Neural progenitor cell (in vitro differentiated cells): ENCODE results near the gene ARHGAP26. TPM values are rescaled to one million over a fixed set of nuclear protein-coding genes. Genes with fewer than 3 reads are reported as not detected.

Experiments
- DNase-seq: peaks from one replicate; pipeline ENCODE4 v3.0.0-alpha.2; 2016; ENCODE audit warnings: low spot score
- H2AFZ ChIP-seq: fragments of 200-600 bp; sonication (generic); replicated peaks from 2 replicates; pipeline ENCODE4 v1.6.1; 2016; ENCODE audit warnings: antibody characterized with exemption
- H3F3A ChIP-seq: fragments of 200-600 bp; sonication (generic); 2 replicates; pipeline ENCODE4 v1.6.1; 2016; ENCODE audit warnings: antibody characterized with exemption, low read depth
- H3K27ac ChIP-seq: fragments of 200-600 bp; sonication (generic); 2 replicates; pipeline ENCODE4 v1.5.1; 2016; ENCODE audit warnings: mild to moderate bottlenecking
- H3K27me3 ChIP-seq: fragments of 200-600 bp; sonication (generic); 2 replicates; pipeline ENCODE4 v1.6.1; 2016; ENCODE audit warnings: mild to moderate bottlenecking, moderate library complexity
- H3K36me3 ChIP-seq: fragments of 200-600 bp; sonication (generic); 2 replicates; pipeline ENCODE4 v1.5.1; 2016
- H3K4me1 ChIP-seq: fragments of 200-600 bp; sonication (generic); 2 replicates; pipeline ENCODE4 v1.6.1; 2016; ENCODE audit warnings: mixed run types
- H3K4me2 ChIP-seq: fragments of 200-600 bp; sonication (generic); 2 replicates; pipeline ENCODE4 v1.6.1; 2016
- H3K4me3 ChIP-seq: fragments of 200-600 bp; sonication (generic); 2 replicates; pipeline ENCODE4 v1.5.1; 2016
- H3K79me2 ChIP-seq: fragments of 200-600 bp; sonication (generic); 2 replicates; pipeline ENCODE4 v1.6.1; 2016; ENCODE audit warnings: low read depth
- H3K9ac ChIP-seq: fragments of 200-600 bp; sonication (generic); 2 replicates; pipeline ENCODE4 v1.6.1; 2016
- H3K9me3 ChIP-seq: fragments of 200-600 bp; sonication (generic); 2 replicates; pipeline ENCODE4 v1.5.1; 2016; ENCODE audit warnings: low read depth
- H4K20me1 ChIP-seq: fragments of 200-600 bp; sonication (generic); 2 replicates; pipeline ENCODE4 v1.6.1; 2016; ENCODE audit warnings: low read depth
- H3K27ac Mint-ChIP-seq: 3 replicates; pipeline ENCODE4 v1.8.0; 2021; ENCODE audit warnings: mixed read lengths
- H3K27me3 Mint-ChIP-seq: 2 replicates; pipeline ENCODE4 v1.8.0; 2022; ENCODE audit warnings: low read depth, mild to moderate bottlenecking, inconsistent platforms, moderate library complexity, mixed read lengths; ENCODE audit not compliant: insufficient read depth
- H3K36me3 Mint-ChIP-seq: 3 replicates; pipeline ENCODE4 v1.8.0; 2021; ENCODE audit warnings: mixed read lengths
- H3K4me1 Mint-ChIP-seq: 3 replicates; pipeline ENCODE4 v1.8.0; 2021; ENCODE audit warnings: mixed read lengths
- H3K4me3 Mint-ChIP-seq: 3 replicates; pipeline ENCODE4 v1.8.0; 2021; ENCODE audit warnings: mild to moderate bottlenecking, moderate library complexity, mixed read lengths
- H3K9me3 Mint-ChIP-seq: 3 replicates; pipeline ENCODE4 v1.8.0; 2020; ENCODE audit warnings: mixed read lengths
- CTCF ChIP-seq: fragments of 200-600 bp; sonication (generic); IDR thresholded peaks from 2 replicates; pipeline ENCODE4 v1.5.1; 2017; ENCODE audit warnings: antibody characterized with exemption, mild to moderate bottlenecking
- EZH2 ChIP-seq: fragments of 200-600 bp; sonication (generic); IDR thresholded peaks from 2 replicates; pipeline ENCODE4 v1.6.1; 2017; ENCODE audit warnings: antibody characterized with exemption, mild to moderate bottlenecking, moderate library complexity
- EZH2phosphoT487 ChIP-seq: fragments of 200-600 bp; sonication (generic); IDR thresholded peaks from 2 replicates; pipeline ENCODE4 v1.6.1; 2017; ENCODE audit warnings: antibody characterized with exemption
- total RNA-seq: library from RNA; depleted of rRNA; stranded (reverse); fragments of >200 nt; gene quantifications from 2 replicates; pipeline ENCODE4 v1.2.3, GENCODE V29; 2015; ENCODE audit warnings: low replicate concordance

ARHGAP26 gene
- total RNA-seq, 1 donor from 2014 or later = 7.0 TPM

GRCh38 chr5:142977363-142978051 is 207.3 kb downstream of the ARHGAP26 start:
- Histone ChIP-seq H3K4me2 (no peak overlapping the region), H3K4me1 (peaks cover 21% of the 10 kb centered on the region), H3K27me3 (no peaks in the 10 kb centered on the region), H3K79me2 (no peaks in the 10 kb centered on the region), H4K20me1 (no peaks in the 10 kb centered on the region), H2AFZ (no peak overlapping the region), H3K36me3 (no peaks in the 10 kb centered on the region), H3K4me3 (no peak overlapping the region), H3K9me3 (no peaks in the 10 kb centered on the region), H3K9ac (no peak overlapping the region), H3K27ac (no peak overlapping the region), H3F3A (peaks cover 10% of the 10 kb centered on the region)
- H3K27me3 Mint-ChIP-seq = no peaks in the 10 kb centered on the region
- TF ChIP-seq CTCF = no peak
- TF ChIP-seq EZH2 = no peak
- TF ChIP-seq EZH2phosphoT487 = no peak
- H3K9me3 Mint-ChIP-seq = no peaks in the 10 kb centered on the region
- H3K4me3 Mint-ChIP-seq = no peak overlapping the region
- H3K4me1 Mint-ChIP-seq = peaks cover 28% of the 10 kb centered on the region
- no peak for DNase-seq
- peaks cover 2% of the 10 kb centered on the region for H3K36me3 Mint-ChIP-seq
- no peak overlapping the region for H3K27ac Mint-ChIP-seq

GRCh38 chr5:142978252-142978651 is 208.1 kb downstream of the ARHGAP26 start:
- Mint-ChIP-seq H3K4me1 (peaks cover 35% of the 10 kb centered on the region), H3K9me3 (no peaks in the 10 kb centered on the region), H3K4me3 (no peak overlapping the region), H3K27ac (no peak overlapping the region), H3K27me3 (no peaks in the 10 kb centered on the region), H3K36me3 (peaks cover 2% of the 10 kb centered on the region)
- H3K27ac ChIP-seq = no peak overlapping the region
- H3K4me2 ChIP-seq = no peak overlapping the region
- H3K4me1 ChIP-seq = peaks cover 26% of the 10 kb centered on the region
- no peak overlapping the region for H2AFZ ChIP-seq
- H3F3A ChIP-seq = peaks cover 14% of the 10 kb centered on the region
- no peak for TF ChIP-seq EZH2
- no peak for TF ChIP-seq EZH2phosphoT487
- TF ChIP-seq CTCF = no peak
- H3K9ac ChIP-seq = no peak overlapping the region
- no peaks in the 10 kb centered on the region for H3K9me3 ChIP-seq
- H3K36me3 ChIP-seq = no peaks in the 10 kb centered on the region
- no peak for DNase-seq
- no peaks in the 10 kb centered on the region for H3K79me2 ChIP-seq
- H3K27me3 ChIP-seq = no peaks in the 10 kb centered on the region
- H4K20me1 ChIP-seq = no peaks in the 10 kb centered on the region
- no peak overlapping the region for H3K4me3 ChIP-seq

GRCh38 chr5:142978726-142979125 is 208.5 kb downstream of the ARHGAP26 start:
- Histone ChIP-seq H3K9ac (no peak overlapping the region), H3K36me3 (no peaks in the 10 kb centered on the region), H4K20me1 (no peaks in the 10 kb centered on the region), H3K27ac (no peak overlapping the region), H3K27me3 (no peaks in the 10 kb centered on the region), H2AFZ (no peak overlapping the region), H3K9me3 (no peaks in the 10 kb centered on the region), H3K4me3 (no peak overlapping the region), H3K79me2 (no peaks in the 10 kb centered on the region), H3F3A (peaks cover 17% of the 10 kb centered on the region), H3K4me2 (no peak overlapping the region), H3K4me1 (peaks cover 30% of the 10 kb centered on the region)
- peaks cover 37% of the 10 kb centered on the region for H3K4me1 Mint-ChIP-seq
- no peak overlapping the region for H3K4me3 Mint-ChIP-seq
- H3K36me3 Mint-ChIP-seq = peaks cover 2% of the 10 kb centered on the region
- DNase-seq = no peak
- H3K27me3 Mint-ChIP-seq = no peaks in the 10 kb centered on the region
- TF ChIP-seq EZH2 = no peak
- no peak for TF ChIP-seq CTCF
- TF ChIP-seq EZH2phosphoT487 = no peak
- no peaks in the 10 kb centered on the region for H3K9me3 Mint-ChIP-seq
- H3K27ac Mint-ChIP-seq = no peak overlapping the region
